Left hindlimb (tissue), 1 donor: ENCODE data around the gene C9orf85.
A peak's percentile ranks its signal among the peaks of the same experiment; 100 is the strongest.
"Not testable (repeated sequence)": the region's sequence is repeated elsewhere in the genome, so short reads cannot be mapped to it uniquely, and the experiment has no call there.

ENCODE experiments used
- DNase-seq: peaks from one replicate; pipeline ENCODE4 v3.0.0-alpha.2; 2018

Gene C9orf85

DNA sequence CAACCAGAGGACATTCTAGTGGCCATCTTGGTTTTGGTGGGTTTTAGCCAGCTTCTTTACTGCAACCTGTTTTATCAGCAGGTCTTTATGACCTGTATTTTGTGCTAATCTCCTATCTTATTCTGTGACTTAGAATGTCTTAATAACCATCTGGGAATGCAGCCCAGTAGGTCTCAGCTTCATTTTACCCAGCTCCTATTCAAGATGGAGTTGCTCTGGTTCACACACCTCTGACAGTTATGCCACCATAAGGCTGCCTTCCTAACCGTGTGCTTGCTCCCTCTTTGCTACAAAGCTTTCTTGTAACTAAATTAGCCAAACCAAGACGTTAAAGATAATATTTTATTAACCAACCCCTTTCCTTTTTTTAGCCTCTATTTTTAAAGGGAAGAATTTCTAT is 43.2 kb downstream of the C9orf85 start:
- not testable (repeated sequence) for DNase-seq

DNA sequence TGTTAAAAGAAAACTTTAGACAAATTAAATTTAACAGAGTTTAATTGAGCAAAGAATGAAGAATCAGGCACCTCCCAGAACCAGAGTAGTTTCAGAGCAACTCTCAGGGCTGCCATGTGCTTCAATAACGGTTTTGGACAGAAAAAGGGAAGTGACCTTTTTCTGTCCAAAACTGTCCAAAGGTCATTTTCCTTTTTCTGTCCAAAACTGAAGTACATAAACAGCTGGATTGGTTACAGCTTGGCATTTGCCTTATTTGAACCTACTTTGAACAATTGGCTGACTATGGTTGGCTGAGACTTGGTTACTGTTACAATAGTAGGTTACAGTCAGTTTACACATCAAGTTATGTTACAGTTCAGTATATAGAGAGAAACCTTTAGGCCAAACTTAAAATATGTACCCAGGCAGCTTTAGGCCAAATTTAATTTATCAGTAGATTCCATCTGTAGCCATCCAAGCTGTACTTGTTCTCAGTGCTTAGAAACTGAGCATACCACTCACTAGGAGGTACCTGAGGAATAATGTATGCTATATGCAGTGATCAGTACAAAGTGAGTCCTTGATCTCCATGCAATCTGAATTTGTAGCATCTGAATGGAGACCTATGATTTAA is 44.0 kb downstream of the C9orf85 start:
- DNase-seq = no peak

GRCh38 chr9:71962328-71962727 is 50.9 kb downstream of the C9orf85 start:
- no peak for DNase-seq

DNA sequence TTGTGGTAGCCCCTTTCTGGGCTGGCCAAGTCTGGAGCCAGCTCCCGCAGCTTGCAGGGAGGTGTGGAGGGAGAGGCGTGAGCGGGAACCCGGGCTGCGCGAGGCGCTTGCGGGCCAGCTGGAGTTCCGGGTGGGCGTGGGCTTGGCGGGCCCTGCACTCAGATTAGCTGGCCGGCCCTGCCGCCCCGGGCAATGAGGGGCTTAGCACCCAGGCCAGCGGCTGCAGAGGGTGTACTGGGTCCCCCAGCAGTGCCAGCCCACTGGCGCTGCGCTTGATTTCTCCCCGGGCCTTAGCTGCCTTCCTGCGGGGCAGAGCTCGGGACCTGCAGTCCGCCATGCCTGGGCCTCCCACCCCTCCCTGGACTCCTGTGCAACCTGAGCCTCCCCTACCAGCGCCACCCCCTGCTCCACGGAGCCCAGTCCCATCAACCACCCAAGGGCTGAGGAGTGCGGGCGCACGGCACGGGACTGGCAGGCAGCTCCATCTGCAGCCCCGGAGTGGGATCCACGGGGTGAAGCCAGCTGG is 52.1 kb downstream of the C9orf85 start:
- not testable (repeated sequence) for DNase-seq

- no peak for DNase-seq
Measured at GRCh38 chr9:71965403-71965802, 54.0 kb downstream of the C9orf85 start.

- DNase-seq = no peak
Measured at GRCh38 chr9:71966601-71967000, 55.2 kb downstream of the C9orf85 start.

DNA sequence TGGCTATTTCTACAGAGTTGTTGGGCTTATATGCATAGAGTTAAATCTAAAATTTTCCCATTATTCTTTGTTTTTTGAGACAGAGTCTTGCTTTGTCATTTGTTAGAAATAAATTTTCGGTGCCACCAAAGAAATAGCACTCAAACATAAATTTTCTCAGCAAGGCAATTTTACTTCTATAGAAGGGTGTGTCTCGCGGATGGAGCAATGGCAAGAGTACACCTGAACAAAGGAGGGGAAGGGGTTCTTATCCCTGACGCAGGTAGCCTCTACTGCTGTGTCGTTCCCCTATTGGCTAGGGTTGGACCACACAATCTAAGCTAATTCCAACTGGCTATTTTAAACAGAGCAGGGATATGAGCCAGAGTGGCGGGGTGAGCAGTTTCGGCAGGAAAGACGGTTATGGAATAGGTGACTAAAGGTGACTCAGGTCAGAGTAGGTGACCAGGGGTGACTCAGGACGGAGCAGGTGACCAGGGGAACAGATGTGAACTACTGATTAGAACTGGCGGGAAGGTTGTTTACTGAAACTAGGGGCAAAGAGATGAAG is 57.2 kb downstream of the C9orf85 start:
- no peak for DNase-seq

GRCh38 chr9:71975833-71976232 is 64.4 kb downstream of the C9orf85 start:
- no peak for DNase-seq

DNA sequence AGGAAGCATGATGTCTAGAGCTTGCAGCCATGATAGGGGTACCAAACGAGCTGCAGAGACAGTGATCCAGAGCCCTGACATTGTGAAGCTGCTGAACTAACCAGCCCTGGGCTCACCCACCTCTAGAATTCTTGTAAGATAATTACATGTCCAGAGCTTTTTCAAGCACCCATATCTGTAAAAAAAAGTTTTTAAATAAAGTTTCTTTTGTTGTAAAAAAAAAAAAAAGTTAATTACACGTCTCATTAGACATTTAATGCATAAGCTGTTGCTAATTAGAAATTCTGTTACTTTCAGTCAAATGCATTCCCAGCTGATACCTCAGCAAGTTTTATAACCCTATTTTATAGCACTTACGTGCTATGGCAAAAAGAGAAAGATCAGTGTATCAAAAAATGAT is 65.6 kb downstream of the C9orf85 start:
- DNase-seq = no peak

DNA sequence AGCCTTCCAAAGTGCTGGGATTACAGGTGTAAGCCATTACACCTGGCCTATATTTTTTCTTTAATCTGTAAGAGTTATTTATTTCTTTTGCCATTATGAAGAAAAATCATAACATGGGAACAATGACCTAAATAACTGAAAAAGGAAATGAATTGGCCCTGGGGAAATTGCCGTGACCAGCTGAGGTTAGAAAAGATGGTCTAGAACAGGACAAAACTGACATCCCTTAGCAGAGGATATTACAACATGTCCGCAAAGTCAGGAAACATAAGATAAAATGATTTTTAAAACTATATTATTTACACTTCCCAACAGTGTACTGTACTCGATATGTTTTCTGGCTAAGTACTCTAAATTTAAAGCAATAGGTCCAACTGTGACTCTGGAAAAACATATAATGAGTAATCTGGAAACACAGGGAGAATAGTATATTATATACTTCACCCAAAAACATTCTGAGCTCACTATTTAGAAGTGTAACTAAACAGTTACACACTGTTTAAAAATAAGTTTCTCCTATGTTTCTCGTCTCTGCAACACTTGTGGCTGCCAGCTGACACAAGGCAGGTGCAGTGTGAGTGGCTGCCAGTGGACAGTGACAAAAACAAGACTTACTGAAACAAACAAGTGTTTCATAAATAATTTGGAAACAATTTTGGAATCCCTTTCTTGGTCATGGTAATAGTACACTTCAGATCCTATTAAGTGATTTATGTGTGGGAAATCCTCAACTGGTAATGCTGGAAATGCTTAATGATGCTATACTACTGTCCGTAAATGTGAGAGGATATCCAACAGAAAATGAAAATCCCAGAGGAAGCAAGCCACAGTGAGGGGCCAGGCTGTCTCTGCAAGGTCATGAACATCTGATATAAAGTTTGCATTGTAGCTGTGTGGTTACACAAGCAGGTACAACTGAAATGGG is 69.1 kb downstream of the C9orf85 start:
- peak; percentile 54 for DNase-seq

- DNase-seq = no peak
Measured at GRCh38 chr9:71981944-71982343, 70.5 kb downstream of the C9orf85 start.

GRCh38 chr9:71984403-71984802 is 73.0 kb downstream of the C9orf85 start:
- DNase-seq = peak; percentile 75

- no peak for DNase-seq
Measured at GRCh38 chr9:71984831-71985281, 73.4 kb downstream of the C9orf85 start.

- no peak for DNase-seq
Measured at GRCh38 chr9:71985297-71985911, 74.0 kb downstream of the C9orf85 start.

- no peak for DNase-seq
Measured at GRCh38 chr9:71986900-71987299, 75.5 kb downstream of the C9orf85 start.

DNA sequence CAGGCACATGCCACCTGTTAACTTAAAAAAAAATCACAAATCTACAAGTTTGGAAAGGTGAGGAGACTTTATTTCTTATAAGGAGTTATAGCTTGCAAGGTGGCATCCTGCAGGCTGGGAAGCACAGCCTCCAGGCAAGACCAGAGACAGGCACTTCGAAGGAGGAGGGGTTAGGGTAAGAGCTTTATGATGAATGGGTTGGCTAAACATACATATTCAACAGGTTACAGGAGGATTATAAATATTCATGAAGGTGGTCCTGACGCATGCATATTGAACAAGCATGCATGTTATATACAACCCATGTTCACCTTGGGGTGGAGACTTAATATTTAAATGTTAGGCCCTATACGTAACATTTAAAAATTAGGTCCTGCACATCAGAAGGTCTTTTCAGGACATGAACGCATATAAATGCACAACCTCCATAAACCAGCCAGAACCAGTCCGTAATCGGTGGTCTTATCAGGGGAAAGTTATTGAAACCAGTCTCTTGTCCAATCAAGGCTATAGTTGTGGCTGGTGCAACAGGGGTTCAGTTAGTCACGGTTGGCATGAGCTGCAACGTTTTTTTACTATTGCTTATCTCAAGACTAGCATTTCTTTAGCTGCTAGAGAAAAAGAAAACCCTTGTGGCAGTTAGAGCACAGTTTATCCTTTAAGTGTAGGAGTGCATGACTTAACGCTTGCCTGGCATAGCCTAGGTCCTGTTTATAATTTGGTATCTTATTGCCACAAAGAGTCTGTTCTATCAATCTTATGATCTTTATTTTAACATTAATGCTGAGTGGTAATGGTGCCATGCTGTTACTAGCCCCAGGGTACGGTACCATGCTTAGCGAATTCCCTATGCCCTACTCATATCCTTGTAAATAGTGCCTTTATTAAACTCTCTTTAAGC is 76.3 kb downstream of the C9orf85 start:
- no peak for DNase-seq

- DNase-seq = no peak
Measured at GRCh38 chr9:71990466-71990865, 79.0 kb downstream of the C9orf85 start.

GRCh38 chr9:72005451-72005850 is 94.0 kb downstream of the C9orf85 start:
- DNase-seq = no peak

- no peak for DNase-seq
Measured at GRCh38 chr9:72006501-72006900, 95.1 kb downstream of the C9orf85 start.

DNA sequence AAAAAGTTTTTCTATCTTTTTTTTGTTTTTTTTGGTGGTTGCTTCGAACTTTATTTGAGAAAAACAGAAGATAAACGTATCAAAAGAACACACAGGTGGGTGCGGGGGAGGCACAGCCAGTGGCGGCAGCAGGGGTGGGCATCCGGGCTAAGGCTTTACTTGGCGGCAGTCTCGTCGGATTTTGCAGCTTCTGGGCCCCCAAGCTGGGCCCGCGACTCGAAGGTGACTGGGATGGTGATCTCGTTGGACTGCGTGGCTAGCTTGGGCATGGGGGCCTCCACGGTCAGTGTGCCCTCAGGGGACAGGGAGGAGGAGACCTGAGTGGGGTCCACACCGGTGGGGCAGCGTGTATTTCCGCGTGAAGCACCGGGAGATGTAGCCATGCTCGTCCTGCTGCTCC is 96.3 kb downstream of the C9orf85 start:
- DNase-seq = not testable (repeated sequence)

DNA sequence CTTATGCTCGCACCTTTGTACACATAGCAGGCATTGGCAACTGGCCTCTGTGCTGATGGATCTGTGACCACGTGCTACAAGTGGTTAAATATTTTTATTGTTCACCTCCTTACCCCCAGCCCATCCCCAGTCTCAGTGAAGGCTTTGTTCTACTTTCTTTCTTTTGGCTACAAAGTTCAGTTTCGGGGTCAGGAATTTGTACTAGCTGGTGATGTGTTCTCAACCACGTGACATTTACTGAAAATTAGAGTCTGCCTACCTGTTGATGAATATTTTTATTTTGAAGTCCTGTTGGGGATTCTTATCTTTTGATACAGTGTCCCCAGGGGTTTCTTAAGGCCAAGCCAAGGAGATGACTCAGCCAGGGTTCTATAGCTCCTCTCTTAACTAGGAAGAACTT is 101.2 kb downstream of the C9orf85 start:
- no peak for DNase-seq

DNA sequence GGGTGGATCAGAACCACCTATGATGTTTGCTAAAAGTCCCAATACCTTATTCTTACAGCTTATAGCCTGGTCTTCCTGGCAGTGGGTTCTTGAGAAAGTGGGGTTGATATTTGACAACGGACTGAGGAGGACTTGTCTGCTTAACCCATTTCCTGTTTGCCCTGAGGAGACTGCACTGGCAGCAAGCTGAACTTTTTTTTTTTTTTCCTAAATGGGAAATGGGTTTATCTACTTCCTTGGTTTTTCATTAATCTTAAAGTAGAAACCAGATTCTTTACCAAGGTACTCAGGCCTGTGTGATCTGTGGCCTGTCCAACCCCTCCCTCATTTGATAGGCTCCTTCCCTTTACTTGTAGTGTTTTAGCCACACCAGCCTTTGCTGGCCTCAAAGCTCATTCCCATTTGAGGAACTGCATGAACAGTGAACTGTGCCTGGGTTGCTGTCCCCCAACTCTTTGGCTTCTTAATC is 101.9 kb downstream of the C9orf85 start:
- DNase-seq = no peak
